Left ventricle myocardium inferior (tissue), 1 donor: ENCODE measurements around the gene CLPX. TPM values are rescaled to one million over a fixed set of nuclear protein-coding genes. Genes with fewer than 3 reads are reported as not detected.
"Not testable (repeated sequence)": the region's sequence is repeated elsewhere in the genome, so short reads cannot be mapped to it uniquely, and the experiment has no call there.

Source experiments
- DNase-seq: peaks from one replicate; pipeline ENCODE4 v3.0.0-alpha.2; 2020
- H3K27ac ChIP-seq: fragments of 200-600 bp; replicated peaks from 2 replicates; pipeline ENCODE4 v1.8.0; 2021
- H3K27me3 ChIP-seq: fragments of 200-600 bp; 2 replicates; pipeline ENCODE4 v1.8.0; 2021; ENCODE audit warnings: low read depth
- H3K36me3 ChIP-seq: fragments of 200-600 bp; 2 replicates; pipeline ENCODE4 v1.8.0; 2021
- H3K4me1 ChIP-seq: fragments of 200-600 bp; 2 replicates; pipeline ENCODE4 v1.8.0; 2021
- H3K4me3 ChIP-seq: fragments of 200-600 bp; 2 replicates; pipeline ENCODE4 v1.8.0; 2021; ENCODE audit warnings: mild to moderate bottlenecking, moderate library complexity
- H3K9me3 ChIP-seq: fragments of 200-600 bp; replicated peaks from 2 replicates; pipeline ENCODE4 v1.8.0; 2021
- CTCF ChIP-seq: fragments of 200-600 bp; IDR thresholded peaks from 2 replicates; pipeline ENCODE4 v1.8.0; 2021; ENCODE audit warnings: antibody characterized with exemption, mild to moderate bottlenecking, borderline replicate concordance
- intact Hi-C: fragments of 100-400 bp; cut with micrococcal nuclease; formaldehyde crosslinking; loops from one replicate; pipeline ENCODE4 v1.11.0; 2022
- total RNA-seq: library from RNA; stranded (reverse); fragmentation: NEBNext Ultra II Directional; extraction: Animal tissue kit (Norgen Biotek cat#: 25700); gene quantifications from one replicate; pipeline ENCODE4 v1.2.1, GENCODE V29; 2021
- donor health status: DM: no; HTN: yes; CAD: no; lungs with severe emphysema.

Gene CLPX
- total RNA-seq, 1 donor from 2014 or later = 52.5 TPM

- DNase-seq = peak; percentile 57
- Histone ChIP-seq H3K27ac (peak overlapping the region; percentile 94), H3K4me3 (peak overlapping the region; percentile 85), H3K9me3 (no peaks in the 10 kb centered on the region), H3K4me1 (peaks cover 55% of the 10 kb centered on the region), H3K36me3 (peaks cover 5% of the 10 kb centered on the region), H3K27me3 (no peaks in the 10 kb centered on the region)
- no peak for TF ChIP-seq CTCF
- intact Hi-C loops = no loop called here
Measured at GRCh38 chr15:65184305-65184867, 756 bp downstream of the CLPX start.

- Histone ChIP-seq H3K9me3 (no peaks in the 10 kb centered on the region), H3K27me3 (no peaks in the 10 kb centered on the region), H3K27ac (peak overlapping the region; percentile 94), H3K4me1 (peaks cover 57% of the 10 kb centered on the region), H3K36me3 (peaks cover 11% of the 10 kb centered on the region), H3K4me3 (peak overlapping the region; percentile 85)
- no peak for DNase-seq
- no peak for TF ChIP-seq CTCF
- intact Hi-C loops = no loop called here
Measured at GRCh38 chr15:65183865-65184159, 1.3 kb downstream of the CLPX start.

- Histone ChIP-seq H3K4me1 (peaks cover 57% of the 10 kb centered on the region), H3K27ac (no peak overlapping the region)
- intact Hi-C loops = no loop called here
Measured at GRCh38 chr15:65182538-65182937, 2.6 kb downstream of the CLPX start.

GRCh38 chr15:65181582-65182353 lies 3.4 kb downstream of the CLPX start:
- H3K27ac ChIP-seq, H3K4me3 ChIP-seq, intact Hi-C loops, DNase-seq, H3K9me3 ChIP-seq, H3K27me3 ChIP-seq: not testable (repeated sequence)
- Histone ChIP-seq H3K4me1 (peaks cover 57% of the 10 kb centered on the region), H3K36me3 (peaks cover 30% of the 10 kb centered on the region)

More at GRCh38 chr15:65182538-65182937, 2.6 kb downstream of the CLPX start:
- DNase-seq = no peak
- no peak for TF ChIP-seq CTCF
- peak overlapping the region; percentile 85 for H3K4me3 ChIP-seq
- H3K27me3 ChIP-seq = no peaks in the 10 kb centered on the region
- peaks cover 23% of the 10 kb centered on the region for H3K36me3 ChIP-seq
- H3K9me3 ChIP-seq = no peaks in the 10 kb centered on the region

- Histone ChIP-seq H3K36me3 (peaks cover 46% of the 10 kb centered on the region), H3K4me1 (peaks cover 51% of the 10 kb centered on the region), H3K27ac (no peak overlapping the region), H3K27me3 (no peaks in the 10 kb centered on the region), H3K4me3 (no peak overlapping the region), H3K9me3 (no peaks in the 10 kb centered on the region)
- no peak for DNase-seq
- intact Hi-C loops = no loop called here
- no peak for TF ChIP-seq CTCF
Measured at GRCh38 chr15:65180167-65180566, 5.0 kb downstream of the CLPX start.

- Histone ChIP-seq H3K36me3 (peaks cover 64% of the 10 kb centered on the region), H3K9me3 (no peaks in the 10 kb centered on the region), H3K27ac (no peak overlapping the region), H3K27me3 (no peaks in the 10 kb centered on the region), H3K4me3 (no peak overlapping the region), H3K4me1 (peaks cover 31% of the 10 kb centered on the region)
- no peak for TF ChIP-seq CTCF
- DNase-seq = no peak
- intact Hi-C loops = no loop called here
Measured at GRCh38 chr15:65177901-65178300, 7.2 kb downstream of the CLPX start.
